ENCODE results near the gene FGD3. TPM values are rescaled to one million over a fixed set of nuclear protein-coding genes. Genes with fewer than 3 reads are reported as not detected.

Gene FGD3
- total RNA-seq, 4 donors from 2014 or later, result 0.29 to 4.9 (median 2.9) TPM

- no peak overlapping the region for H3K4me3 ChIP-seq
- H3K27me3 ChIP-seq, result no peaks in the 10 kb centered on the region
- H3K36me3 ChIP-seq, result no peaks in the 10 kb centered on the region
- no peaks in the 10 kb centered on the region for H3K9me3 ChIP-seq
- H3K27ac ChIP-seq, result no peak overlapping the region
- intact Hi-C loops (cut with DNase I; ENCODE audit: low total_unique reads), result no loop called here
- H3K4me1 ChIP-seq, result no peaks in the 10 kb centered on the region
- TF ChIP-seq CTCF (IDR thresholded peaks at IDR 0.05), result no peak
- TF ChIP-seq POLR2A (IDR thresholded peaks at IDR 0.05), result no peak
- no peak for DNase-seq
Measured at GRCh38 chr9:93045521-93045920, 98.2 kb downstream of the FGD3 start.

- Histone ChIP-seq H3K4me3 (no peak overlapping the region), H3K27ac (no peak overlapping the region), H3K36me3 (no peaks in the 10 kb centered on the region), H3K27me3 (no peaks in the 10 kb centered on the region), H3K9me3 (no peaks in the 10 kb centered on the region), H3K4me1 (no peaks in the 10 kb centered on the region)
- DNase-seq, result no peak
- intact Hi-C loops (cut with DNase I; ENCODE audit: low total_unique reads), result no loop called here
- no peak for TF ChIP-seq CTCF (IDR thresholded peaks at IDR 0.05)
- TF ChIP-seq POLR2A (IDR thresholded peaks at IDR 0.05), result no peak
Measured at GRCh38 chr9:93048566-93049448, 101.5 kb downstream of the FGD3 start.

GRCh38 chr9:93049491-93049890 is 102.2 kb downstream of the FGD3 start:
- Histone ChIP-seq H3K36me3 (no peaks in the 10 kb centered on the region), H3K9me3 (no peaks in the 10 kb centered on the region), H3K27ac (no peak overlapping the region), H3K4me3 (no peak overlapping the region), H3K27me3 (no peaks in the 10 kb centered on the region), H3K4me1 (no peaks in the 10 kb centered on the region)
- TF ChIP-seq POLR2A (IDR thresholded peaks at IDR 0.05) (no peak), CTCF (IDR thresholded peaks at IDR 0.05) (no peak)
- DNase-seq, result no peak
- intact Hi-C loops (cut with DNase I; ENCODE audit: low total_unique reads), result no loop called here

GRCh38 chr9:93050231-93050630 is 102.9 kb downstream of the FGD3 start:
- DNase-seq, result no peak
- no peaks in the 10 kb centered on the region for H3K36me3 ChIP-seq
- no peaks in the 10 kb centered on the region for H3K4me1 ChIP-seq
- no peak overlapping the region for H3K27ac ChIP-seq
- intact Hi-C loops (cut with DNase I; ENCODE audit: low total_unique reads), result no loop called here
- TF ChIP-seq POLR2A (IDR thresholded peaks at IDR 0.05) (no peak), CTCF (IDR thresholded peaks at IDR 0.05) (no peak)
- no peaks in the 10 kb centered on the region for H3K9me3 ChIP-seq
- H3K4me3 ChIP-seq, result no peak overlapping the region
- no peaks in the 10 kb centered on the region for H3K27me3 ChIP-seq

- Histone ChIP-seq H3K4me3 (no peak overlapping the region), H3K36me3 (no peaks in the 10 kb centered on the region), H3K4me1 (no peaks in the 10 kb centered on the region), H3K27me3 (no peaks in the 10 kb centered on the region), H3K9me3 (no peaks in the 10 kb centered on the region), H3K27ac (peak overlapping the region; percentile 74 to 77)
- peak; percentile 61 to 67 for DNase-seq
- intact Hi-C loops (cut with DNase I; ENCODE audit: low total_unique reads), result no loop called here
- TF ChIP-seq CTCF (IDR thresholded peaks at IDR 0.05) (no peak), POLR2A (IDR thresholded peaks at IDR 0.05) (no peak)
Measured at GRCh38 chr9:93051680-93052089, 104.4 kb downstream of the FGD3 start.
